Muscle layer of colon (tissue), 2 donors: ENCODE results near the gene AVPR1A.
A peak's percentile ranks its signal among the peaks of the same experiment; 100 is the strongest.

Source experiments
- H3K27ac ChIP-seq: one replicate; pipeline ENCODE4 v1.7.0; 2013; ENCODE audit warnings: low read depth, mild to moderate bottlenecking, low read length, moderate library complexity
- H3K27me3 ChIP-seq, 2 donors: one replicate each; pipeline ENCODE4 v1.7.0; 2013; ENCODE audit warnings: low read length in 2 of 2, mild to moderate bottlenecking in 2 of 2; ENCODE audit not compliant: insufficient read depth in 2 of 2, control insufficient read depth in 1 of 2
- H3K36me3 ChIP-seq: one replicate; pipeline ENCODE4 v1.7.0; 2013; ENCODE audit warnings: mild to moderate bottlenecking, low read length; ENCODE audit not compliant: insufficient read depth
- H3K4me1 ChIP-seq: one replicate; pipeline ENCODE4 v1.7.0; 2013; ENCODE audit warnings: mild to moderate bottlenecking, low read length; ENCODE audit not compliant: insufficient read depth
- H3K4me3 ChIP-seq, 2 donors: one replicate each; pipeline ENCODE4 v1.7.0; 2013; ENCODE audit warnings: low read length in 2 of 2, low read depth in 1 of 2, mild to moderate bottlenecking in 1 of 2, moderate library complexity in 1 of 2
- H3K9ac ChIP-seq: one replicate; pipeline ENCODE4 v1.7.0; 2013; ENCODE audit warnings: low read length
- H3K9me3 ChIP-seq: one replicate; pipeline ENCODE4 v1.7.0; 2013; ENCODE audit warnings: mild to moderate bottlenecking, low read length
- donor health status: abdominal sarcoma.
- donor health status: Adenocarcinoma of cecum.

The AVPR1A gene

GRCh38 chr12:63149909-63150712 is 890 bp downstream of the AVPR1A start:
- H3K9ac ChIP-seq = no peak overlapping the region
- no peak overlapping the region for H3K27ac ChIP-seq
- peaks cover 21% of the 10 kb centered on the region in 2 donors for H3K27me3 ChIP-seq
- peak overlapping the region; percentile 36 to 54 for H3K4me3 ChIP-seq
- H3K36me3 ChIP-seq = no peaks in the 10 kb centered on the region
- peaks cover 8% of the 10 kb centered on the region for H3K4me1 ChIP-seq
- H3K9me3 ChIP-seq = no peaks in the 10 kb centered on the region

- H3K27ac ChIP-seq = no peak overlapping the region
Measured at GRCh38 chr12:63144556-63144955, 6.4 kb downstream of the AVPR1A start.

GRCh38 chr12:63138488-63138887 is 12.5 kb downstream of the AVPR1A start:
- Histone ChIP-seq H3K4me1 (no peaks in the 10 kb centered on the region), H3K9ac (no peak overlapping the region), H3K9me3 (no peaks in the 10 kb centered on the region), H3K4me3 (no peak overlapping the region), H3K27me3 (no peaks in the 10 kb centered on the region), H3K36me3 (no peaks in the 10 kb centered on the region), H3K27ac (no peak overlapping the region)

More at GRCh38 chr12:63144556-63144955, 6.4 kb downstream of the AVPR1A start:
- no peak overlapping the region for H3K4me3 ChIP-seq
- no peaks in the 10 kb centered on the region for H3K9me3 ChIP-seq
- H3K4me1 ChIP-seq = no peaks in the 10 kb centered on the region
- H3K27me3 ChIP-seq = peaks cover 0 to 4% of the 10 kb centered on the region in 2 donors
- no peaks in the 10 kb centered on the region for H3K36me3 ChIP-seq
- no peak overlapping the region for H3K9ac ChIP-seq

GRCh38 chr12:63133981-63134380 is 17.0 kb downstream of the AVPR1A start:
- no peaks in the 10 kb centered on the region for H3K36me3 ChIP-seq
- no peak overlapping the region for H3K4me3 ChIP-seq
- H3K9me3 ChIP-seq = no peaks in the 10 kb centered on the region
- H3K4me1 ChIP-seq = no peaks in the 10 kb centered on the region
- H3K27ac ChIP-seq = no peak overlapping the region
- H3K27me3 ChIP-seq = no peaks in the 10 kb centered on the region
- no peak overlapping the region for H3K9ac ChIP-seq

- no peaks in the 10 kb centered on the region for H3K4me1 ChIP-seq
- H3K27ac ChIP-seq = no peak overlapping the region
- H3K27me3 ChIP-seq = no peaks in the 10 kb centered on the region
- H3K9me3 ChIP-seq = no peaks in the 10 kb centered on the region
- no peak overlapping the region for H3K9ac ChIP-seq
- H3K36me3 ChIP-seq = no peaks in the 10 kb centered on the region
- H3K4me3 ChIP-seq = no peak overlapping the region
Measured at GRCh38 chr12:63132201-63132600, 18.8 kb downstream of the AVPR1A start.

GRCh38 chr12:63129927-63130326 is 21.1 kb downstream of the AVPR1A start:
- Histone ChIP-seq H3K9me3 (no peaks in the 10 kb centered on the region), H3K4me3 (no peak overlapping the region), H3K9ac (no peak overlapping the region), H3K27ac (no peak overlapping the region), H3K4me1 (no peaks in the 10 kb centered on the region), H3K36me3 (no peaks in the 10 kb centered on the region), H3K27me3 (no peaks in the 10 kb centered on the region)

- Histone ChIP-seq H3K9ac (no peak overlapping the region), H3K4me1 (no peaks in the 10 kb centered on the region), H3K27ac (no peak overlapping the region), H3K27me3 (no peaks in the 10 kb centered on the region), H3K4me3 (no peak overlapping the region), H3K36me3 (no peaks in the 10 kb centered on the region), H3K9me3 (no peaks in the 10 kb centered on the region)
Measured at GRCh38 chr12:63124778-63125177, 26.2 kb downstream of the AVPR1A start.

- no peaks in the 10 kb centered on the region for H3K36me3 ChIP-seq
- H3K9ac ChIP-seq = no peak overlapping the region
- no peak overlapping the region for H3K4me3 ChIP-seq
- H3K27me3 ChIP-seq = no peaks in the 10 kb centered on the region
- no peaks in the 10 kb centered on the region for H3K9me3 ChIP-seq
- no peaks in the 10 kb centered on the region for H3K4me1 ChIP-seq
- no peak overlapping the region for H3K27ac ChIP-seq
Measured at GRCh38 chr12:63103494-63104131, 47.4 kb downstream of the AVPR1A start.

GRCh38 chr12:63101920-63102319 is 49.1 kb downstream of the AVPR1A start:
- Histone ChIP-seq H3K9me3 (no peaks in the 10 kb centered on the region), H3K27ac (no peak overlapping the region), H3K4me1 (no peaks in the 10 kb centered on the region), H3K27me3 (no peaks in the 10 kb centered on the region), H3K9ac (no peak overlapping the region), H3K4me3 (no peak overlapping the region), H3K36me3 (no peaks in the 10 kb centered on the region)

GRCh38 chr12:63098851-63099250 is 52.1 kb downstream of the AVPR1A start:
- Histone ChIP-seq H3K9me3 (no peaks in the 10 kb centered on the region), H3K9ac (no peak overlapping the region), H3K36me3 (no peaks in the 10 kb centered on the region), H3K27ac (no peak overlapping the region), H3K27me3 (no peaks in the 10 kb centered on the region), H3K4me1 (no peaks in the 10 kb centered on the region), H3K4me3 (no peak overlapping the region)

- Histone ChIP-seq H3K27me3 (no peaks in the 10 kb centered on the region), H3K4me1 (no peaks in the 10 kb centered on the region), H3K36me3 (no peaks in the 10 kb centered on the region), H3K4me3 (no peak overlapping the region), H3K9ac (no peak overlapping the region), H3K9me3 (no peaks in the 10 kb centered on the region), H3K27ac (no peak overlapping the region)
Measured at GRCh38 chr12:63095369-63095980, 55.5 kb downstream of the AVPR1A start.
